HG03139 (cell line): ENCODE measurements around the gene KCTD8.
"Not testable (repeated sequence)": the region's sequence is repeated elsewhere in the genome, so short reads cannot be mapped to it uniquely, and the experiment has no call there.

ENCODE experiments used
- ATAC-seq: cut with Tn5 transposase; IDR thresholded peaks from one replicate; pipeline ENCODE4 v1.9.1; 2021; ENCODE audit not compliant: unreplicated experiment

KCTD8 gene

GRCh38 chr4:44342800-44343199 lies 105.8 kb downstream of the KCTD8 start:
- ATAC-seq = no peak

DNA sequence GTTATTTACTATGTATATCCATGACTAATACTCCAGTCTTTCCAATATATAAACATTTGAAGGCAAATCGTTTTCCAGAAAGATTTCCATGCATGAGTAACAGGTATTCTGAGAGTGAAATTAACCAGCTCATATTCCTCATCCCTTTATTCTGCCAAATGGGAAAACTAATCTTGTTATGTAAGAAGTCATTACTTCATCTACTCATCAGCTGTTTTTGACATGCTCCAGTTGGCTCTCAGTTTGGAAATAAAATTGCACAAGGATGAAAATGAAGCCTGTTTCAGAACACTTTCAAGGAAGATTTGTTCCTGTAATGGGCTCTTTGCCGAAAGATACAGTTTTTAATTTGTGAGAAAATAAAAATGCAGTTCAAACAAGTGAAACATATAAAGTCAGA lies 121.9 kb downstream of the KCTD8 start:
- no peak for ATAC-seq

DNA sequence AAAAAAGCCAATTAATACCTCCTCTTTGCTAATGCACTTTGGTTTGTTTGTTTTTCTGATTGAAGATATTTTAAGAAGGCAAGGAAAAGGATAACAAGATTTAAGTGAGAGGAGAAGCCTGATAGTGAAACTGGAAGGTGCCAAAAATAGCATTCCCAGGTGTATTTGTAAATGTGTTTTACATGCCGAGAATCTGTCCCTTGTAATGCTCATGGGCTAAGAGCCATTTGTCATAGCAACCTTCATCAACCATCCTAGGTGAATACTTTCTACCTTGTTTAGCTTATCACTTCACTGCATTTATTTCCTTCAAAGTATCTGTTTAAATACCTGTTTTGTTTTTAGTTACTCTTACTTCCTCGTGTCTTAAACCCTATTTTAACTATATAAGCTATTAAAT lies 127.8 kb downstream of the KCTD8 start:
- ATAC-seq = no peak

GRCh38 chr4:44319129-44319528 lies 129.5 kb downstream of the KCTD8 start:
- no peak for ATAC-seq

GRCh38 chr4:44313702-44314101 lies 134.9 kb downstream of the KCTD8 start:
- ATAC-seq = no peak

DNA sequence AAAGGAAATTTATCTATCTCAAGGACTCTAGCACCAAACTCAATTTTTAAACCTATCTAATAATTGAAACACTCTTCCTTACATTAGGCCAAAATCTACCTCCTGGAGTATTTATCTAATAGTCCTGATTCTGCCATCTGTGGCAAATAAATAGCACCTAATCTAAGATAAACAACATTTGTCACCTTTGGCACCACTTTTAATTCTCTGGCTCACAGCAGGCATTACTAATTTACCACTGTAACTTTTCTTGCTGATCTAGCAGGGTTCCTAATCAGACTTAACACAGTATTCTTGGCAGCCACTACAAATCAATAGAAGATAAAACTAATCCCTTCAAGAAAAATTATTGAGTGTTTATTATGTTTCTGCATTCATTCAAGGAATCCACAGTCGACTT lies 161.1 kb downstream of the KCTD8 start:
- no peak for ATAC-seq

DNA sequence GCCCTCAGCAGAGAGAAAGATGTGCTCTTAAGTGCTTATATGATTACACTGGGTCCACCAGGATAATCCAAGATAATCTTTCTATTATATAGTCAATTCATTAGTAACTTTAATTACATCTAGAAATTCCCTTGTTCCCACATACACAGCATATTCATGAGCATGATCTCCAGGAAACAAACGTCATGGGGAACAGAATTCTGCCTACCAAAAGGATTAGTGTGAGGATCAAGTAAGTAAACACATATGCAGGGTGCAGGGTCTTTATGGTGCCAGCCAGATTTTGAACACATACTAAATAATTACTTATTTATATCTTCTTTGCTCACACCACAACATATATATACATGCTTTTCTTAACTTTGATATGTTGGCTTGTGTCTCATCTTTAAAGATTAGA lies 169.1 kb downstream of the KCTD8 start:
- no peak for ATAC-seq

DNA sequence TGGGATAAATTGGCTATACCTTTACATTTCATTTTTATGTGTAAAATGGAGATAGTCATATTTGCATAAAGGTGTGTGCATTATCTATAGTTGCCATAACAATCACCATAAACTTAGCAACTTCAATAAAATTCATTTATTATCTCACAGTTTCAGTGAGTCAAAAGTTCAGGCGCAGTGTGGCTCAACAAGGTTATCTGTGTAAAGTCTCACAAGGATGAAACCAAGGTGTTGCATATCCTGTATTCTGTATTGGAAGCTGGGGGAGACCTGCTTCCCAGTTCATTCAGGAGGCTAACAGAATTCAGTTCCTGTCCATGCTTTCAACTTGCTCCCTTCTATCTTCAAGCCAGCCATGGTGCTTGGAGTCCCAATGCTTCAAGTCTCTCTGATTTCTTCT lies 169.5 kb downstream of the KCTD8 start:
- ATAC-seq = no peak

GRCh38 chr4:44257461-44257860 lies 191.1 kb downstream of the KCTD8 start:
- ATAC-seq = no peak

DNA sequence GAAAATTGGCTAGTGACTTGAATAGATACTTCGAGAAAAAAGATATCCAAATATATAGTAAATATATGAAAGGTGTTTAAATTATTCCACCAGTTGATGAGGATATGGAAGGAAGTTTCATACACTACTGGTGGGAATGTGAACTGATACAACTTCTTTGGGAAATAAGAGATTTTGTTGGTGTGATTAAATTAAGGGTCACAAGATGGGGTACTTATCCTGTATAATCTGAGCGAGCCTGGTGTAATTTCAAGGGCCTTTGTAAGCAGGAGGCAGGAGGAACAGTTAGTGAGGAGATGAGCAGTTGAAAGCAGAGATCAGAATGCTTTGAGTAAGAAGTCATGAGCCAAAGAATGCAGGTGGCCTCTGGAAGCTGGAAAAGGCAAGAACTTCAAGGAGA lies 192.2 kb downstream of the KCTD8 start:
- no peak for ATAC-seq

DNA sequence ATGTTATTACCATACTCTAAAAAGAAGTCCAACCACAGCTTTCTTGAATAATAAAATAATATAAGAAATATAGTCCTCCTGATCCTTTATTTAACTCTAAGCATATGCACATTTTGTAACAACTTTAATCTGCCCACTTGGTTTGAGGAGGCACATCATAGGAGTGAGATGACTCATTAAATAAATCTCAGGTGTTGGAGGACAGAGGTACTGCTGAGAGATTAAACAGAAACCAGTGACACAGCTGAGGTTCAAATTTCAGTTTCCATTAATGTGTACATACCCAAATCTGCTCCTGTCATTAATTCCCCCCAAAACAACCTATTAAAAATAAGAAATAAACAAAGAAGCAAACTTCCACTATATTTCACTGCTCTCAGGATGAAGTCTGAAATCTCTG lies 211.0 kb downstream of the KCTD8 start:
- no peak for ATAC-seq

GRCh38 chr4:44235897-44236296 lies 212.7 kb downstream of the KCTD8 start:
- ATAC-seq = no peak

DNA sequence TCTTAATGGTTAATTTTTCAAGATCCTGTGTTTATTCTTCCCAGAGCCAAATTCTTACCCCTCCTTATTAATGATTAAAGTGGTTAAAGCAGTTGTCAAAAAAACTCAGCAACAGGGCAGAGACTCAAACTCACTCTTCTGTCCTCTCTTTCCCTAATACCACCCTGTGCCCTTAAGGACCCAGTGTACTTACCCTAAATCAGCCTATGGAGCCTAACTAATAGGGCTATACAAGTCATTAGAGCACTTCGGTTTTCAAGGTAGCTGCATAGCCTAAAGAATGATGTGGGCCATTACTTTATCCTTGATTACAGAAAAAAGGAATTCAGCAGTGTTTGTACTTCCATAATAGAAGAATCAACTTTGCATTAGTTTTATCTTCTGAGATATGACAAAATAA lies 216.3 kb downstream of the KCTD8 start:
- no peak for ATAC-seq

GRCh38 chr4:44231006-44231405 lies 217.6 kb downstream of the KCTD8 start:
- no peak for ATAC-seq

GRCh38 chr4:44228326-44228725 lies 220.3 kb downstream of the KCTD8 start:
- ATAC-seq = no peak

GRCh38 chr4:44221407-44221806 lies 227.2 kb downstream of the KCTD8 start:
- no peak for ATAC-seq

- ATAC-seq = no peak
Observed at GRCh38 chr4:44210750-44211149, 237.9 kb downstream of the KCTD8 start.

DNA sequence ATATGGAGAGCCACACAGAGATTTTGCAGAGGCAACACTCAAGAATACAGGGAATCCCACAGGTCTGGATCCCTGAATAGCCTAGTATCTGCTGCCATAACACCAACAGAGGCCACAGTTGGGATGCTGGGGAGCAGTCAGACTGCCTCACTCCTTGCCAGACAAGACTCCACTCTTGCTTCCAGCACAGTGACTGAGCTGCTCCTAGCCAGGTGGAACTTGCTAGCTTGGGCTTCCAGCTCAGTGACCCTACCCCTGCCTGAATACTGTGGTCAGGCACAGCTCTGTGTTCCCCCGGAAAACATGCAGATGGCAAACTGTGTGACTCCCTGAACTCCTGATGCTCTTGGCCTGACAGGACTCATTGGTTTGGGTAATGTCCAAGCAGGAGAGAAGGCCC lies 251.8 kb downstream of the KCTD8 start:
- ATAC-seq = no peak

DNA sequence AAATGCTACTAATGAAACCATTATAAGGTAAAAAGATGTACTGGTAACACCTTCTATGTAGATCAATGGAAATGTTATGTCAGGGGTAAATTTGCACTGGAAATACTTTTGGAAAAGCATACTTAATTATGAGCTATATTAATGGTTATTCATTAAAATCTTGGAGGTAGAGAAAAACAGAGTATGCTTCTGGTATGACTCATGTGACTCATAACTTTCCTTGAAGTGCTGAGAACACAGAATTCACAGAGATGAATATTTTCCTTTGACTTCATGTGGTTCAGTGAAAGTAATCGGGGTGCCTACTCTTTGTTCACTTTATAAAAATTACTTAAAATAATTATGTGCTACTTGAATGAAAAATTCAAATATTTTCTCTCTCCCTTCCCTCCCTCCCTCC lies 254.2 kb downstream of the KCTD8 start:
- ATAC-seq = no peak

GRCh38 chr4:44186850-44187246 lies 261.8 kb downstream of the KCTD8 start:
- no peak for ATAC-seq

- no peak for ATAC-seq
Observed at GRCh38 chr4:44186096-44186849, 262.3 kb downstream of the KCTD8 start.

GRCh38 chr4:44181491-44182349 lies 266.9 kb downstream of the KCTD8 start:
- not testable (repeated sequence) for ATAC-seq
